Measurements from ENCODE around the gene CLEC4D.
"Not testable (repeated sequence)": the region's sequence is repeated elsewhere in the genome, so short reads cannot be mapped to it uniquely, and the experiment has no call there.

CLEC4D gene

DNA sequence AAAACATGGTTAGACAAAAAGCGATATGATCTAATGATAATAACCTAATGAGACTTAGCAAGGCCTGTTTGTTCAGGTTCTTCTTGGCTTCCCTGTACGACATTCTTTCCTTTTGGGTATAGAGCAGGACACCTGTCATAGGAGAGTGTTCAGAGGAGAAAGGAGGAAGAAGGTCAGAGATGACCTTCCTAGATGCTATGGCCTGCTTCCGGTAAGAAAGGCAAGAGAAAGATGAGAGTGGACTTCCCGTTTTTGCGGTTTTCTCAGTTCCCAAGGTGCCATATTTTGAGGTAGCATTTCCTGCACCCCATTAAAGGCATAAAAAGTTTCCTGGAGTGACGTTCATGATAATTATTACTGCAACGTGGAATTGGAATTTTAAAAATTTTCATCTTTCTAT lies 18.7 kb downstream of the CLEC4D start:
- no peak for DNase-seq (ENCODE audit: low read depth, low spot score)

DNA sequence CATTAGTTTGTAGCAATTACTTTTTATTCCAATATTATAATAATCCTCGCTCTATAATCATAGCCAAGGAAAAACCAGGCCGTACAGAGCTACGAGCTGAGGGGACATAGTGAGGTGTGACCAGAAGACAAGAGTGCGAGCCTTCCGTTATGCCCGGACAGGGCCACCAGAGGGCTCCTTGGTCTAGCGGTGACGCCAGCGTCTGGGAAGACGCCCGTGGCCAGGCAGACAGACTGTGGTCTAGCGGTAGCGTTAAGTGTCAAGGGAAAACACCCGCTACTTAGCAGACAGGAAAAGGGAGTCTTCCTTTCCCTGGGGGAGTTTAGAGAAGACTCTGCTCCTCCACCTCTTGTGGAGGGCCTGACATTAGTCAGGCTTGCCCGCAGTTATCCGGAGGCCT lies 24.5 kb downstream of the CLEC4D start:
- DNase-seq (ENCODE audit: low read depth, low spot score): not testable (repeated sequence)

DNA sequence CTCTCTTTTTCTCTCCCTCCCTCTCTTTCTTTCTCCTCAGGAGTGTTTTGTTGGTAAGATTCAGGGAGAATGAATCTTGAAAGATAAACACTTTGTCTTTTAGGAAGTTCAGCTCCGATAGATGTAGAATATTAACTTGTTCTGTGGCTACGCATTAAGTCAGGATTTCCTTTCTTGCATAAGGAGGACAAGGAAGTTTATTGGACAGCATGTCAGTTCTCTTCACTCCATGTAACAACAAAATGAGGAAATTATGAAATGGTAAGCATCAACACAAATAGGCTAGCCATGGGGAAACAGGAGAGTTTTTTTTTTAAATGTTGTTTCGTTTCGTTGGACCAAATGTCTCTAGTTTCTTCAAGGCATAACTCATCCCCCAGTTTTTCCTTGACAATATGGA lies 27.5 kb downstream of the CLEC4D start, which contains the start of gene CLEC4E:
CLEC4E (minus strand) TSS at position 75 of the 400 bp plus-strand sequence. CDS start 108 bp downstream, outside the sequence.
- not testable (repeated sequence) for DNase-seq (ENCODE audit: low read depth, low spot score)

DNA sequence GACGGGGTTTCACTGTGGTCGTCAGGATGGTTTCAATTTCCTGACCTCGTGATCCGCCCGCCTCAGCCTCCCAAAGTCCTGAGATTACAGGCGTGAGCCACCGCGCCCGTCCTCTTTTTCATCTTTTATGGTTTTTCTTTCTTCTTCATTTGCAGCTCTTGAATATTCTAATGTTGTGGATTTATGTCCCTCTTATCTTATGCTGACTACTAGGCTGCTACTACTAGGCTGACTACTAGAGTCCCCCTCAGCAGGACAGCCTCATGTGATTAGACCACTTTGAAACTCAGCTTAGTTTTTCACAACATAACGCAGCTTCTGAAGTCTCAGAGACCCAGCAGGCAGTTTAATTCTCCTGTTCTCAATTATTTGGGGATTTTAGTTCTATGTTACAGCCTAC lies 28.3 kb downstream of the CLEC4D start:
- DNase-seq (ENCODE audit: low read depth, low spot score): no peak

DNA sequence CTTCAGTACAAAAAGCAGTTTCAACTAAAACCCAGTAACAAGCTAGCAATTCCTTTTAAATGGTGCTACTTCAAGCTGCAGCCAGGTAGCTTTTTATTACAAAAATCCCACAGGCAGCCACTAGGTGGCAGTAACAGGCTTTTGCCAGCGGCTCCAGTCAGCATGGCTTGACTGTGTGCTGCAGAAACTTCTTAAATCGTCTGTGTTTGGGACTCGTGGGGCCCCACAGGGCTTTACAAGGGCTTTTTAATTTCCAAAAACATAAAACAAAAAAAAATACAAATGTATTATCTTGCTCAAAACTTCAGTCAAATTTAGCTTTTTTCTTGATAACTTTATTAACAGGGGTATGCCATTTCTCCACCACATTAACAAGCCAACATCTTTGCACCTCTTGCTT lies 31.0 kb downstream of the CLEC4D start:
- peak; percentile 18 for DNase-seq (ENCODE audit: low read depth, low spot score)

DNA sequence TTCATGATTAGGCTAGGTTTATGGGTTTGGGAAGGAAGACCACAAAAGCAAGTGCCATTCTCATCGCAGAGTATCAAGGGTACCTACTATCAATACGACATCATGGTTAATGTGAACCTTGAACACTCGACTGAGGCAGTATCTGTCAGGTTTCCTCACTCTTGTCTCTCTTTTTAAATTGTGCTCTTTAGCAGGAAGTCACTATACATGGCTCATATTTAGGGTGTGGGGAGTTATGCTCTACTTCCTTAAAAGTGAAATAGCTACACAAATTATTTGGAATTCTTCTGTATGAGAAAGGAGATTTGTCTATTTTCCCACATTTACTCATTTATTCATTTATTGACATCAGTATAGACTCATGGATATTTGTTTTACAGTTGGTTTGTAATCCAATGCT lies 33.3 kb downstream of the CLEC4D start:
- DNase-seq (ENCODE audit: low read depth, low spot score): no peak

DNA sequence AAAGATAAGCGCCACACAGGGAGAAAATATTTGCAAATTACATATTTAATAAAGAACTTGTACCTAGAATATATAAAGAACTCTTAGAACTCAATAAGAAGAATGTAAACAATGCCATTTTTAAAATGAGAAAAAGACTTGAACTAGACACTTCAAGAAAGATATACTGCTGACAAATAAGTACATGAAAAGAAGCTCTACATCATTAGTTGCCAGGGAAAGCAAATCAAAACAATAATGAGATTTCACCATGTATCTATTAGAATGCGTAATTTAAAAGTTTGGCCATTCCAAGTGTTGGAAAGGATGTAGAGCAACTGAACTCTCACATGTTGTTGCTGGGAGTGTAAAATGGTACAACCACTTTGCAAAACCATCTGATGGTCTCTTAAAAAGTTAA lies 34.3 kb downstream of the CLEC4D start:
- DNase-seq (ENCODE audit: low read depth, low spot score): no peak

DNA sequence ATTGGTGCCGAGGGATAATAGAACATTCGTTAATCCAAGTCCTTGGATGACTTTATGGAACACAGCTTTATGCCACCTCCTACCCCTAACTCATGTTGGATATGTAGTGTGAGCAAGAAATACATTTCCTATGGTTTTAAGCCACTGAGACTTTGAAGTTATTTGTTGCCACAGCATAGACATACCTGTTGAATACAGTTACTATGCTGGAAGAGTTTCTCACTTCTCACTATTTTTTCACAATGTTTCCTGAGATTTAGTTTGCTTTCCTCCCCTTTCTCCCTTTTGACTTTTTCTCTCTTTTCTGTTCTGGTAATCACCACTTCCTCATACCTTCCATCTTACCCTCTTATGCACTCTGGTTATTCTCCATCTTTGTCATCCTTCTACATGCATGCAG lies 34.9 kb downstream of the CLEC4D start:
- DNase-seq (ENCODE audit: low read depth, low spot score): no peak

DNA sequence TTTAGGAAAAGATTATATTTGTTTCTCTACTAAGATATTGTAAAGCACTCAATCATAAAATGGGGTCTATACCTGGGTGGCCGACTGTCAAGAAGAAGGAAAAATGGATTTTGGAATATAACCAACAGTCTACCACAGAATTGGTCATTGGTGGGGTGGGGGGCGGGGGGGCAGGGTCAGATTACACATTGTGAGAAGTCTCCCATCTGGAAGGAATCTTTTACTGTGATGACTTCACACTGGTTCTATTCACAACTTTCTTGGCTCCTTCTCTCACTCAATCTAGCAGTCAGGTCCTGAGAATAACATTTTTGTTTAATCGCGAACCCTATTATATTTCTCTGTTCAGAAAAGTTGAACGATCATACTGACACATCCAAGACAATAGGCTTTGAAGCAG lies 36.1 kb downstream of the CLEC4D start:
- no peak for DNase-seq (ENCODE audit: low read depth, low spot score)

DNA sequence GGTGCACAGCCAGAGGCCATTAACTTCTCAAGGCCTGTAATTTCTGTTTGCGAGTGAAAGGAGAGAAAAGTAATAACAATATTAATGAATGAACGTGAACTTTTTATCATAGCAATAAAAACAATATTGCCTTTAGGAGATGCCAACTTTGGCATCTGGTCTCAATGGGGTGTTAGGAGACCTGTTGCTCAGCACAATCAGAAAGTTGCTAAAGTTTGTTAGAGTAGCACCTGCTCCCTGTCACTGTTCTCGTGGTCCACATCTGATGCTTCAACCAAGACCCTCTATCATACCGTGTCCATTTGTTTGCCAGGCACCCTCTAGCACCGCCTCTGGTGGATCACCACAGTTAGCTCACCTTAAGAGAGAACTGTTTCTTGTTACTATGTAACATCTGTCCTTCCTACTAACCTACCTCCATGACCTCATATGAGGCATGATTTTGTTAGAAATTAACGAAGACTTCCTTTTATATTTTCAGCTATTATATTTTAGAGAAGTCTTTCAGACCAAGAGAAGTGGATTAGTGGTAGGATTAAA lies 39.9 kb downstream of the CLEC4D start:
- DNase-seq (ENCODE audit: low read depth, low spot score): no peak

DNA sequence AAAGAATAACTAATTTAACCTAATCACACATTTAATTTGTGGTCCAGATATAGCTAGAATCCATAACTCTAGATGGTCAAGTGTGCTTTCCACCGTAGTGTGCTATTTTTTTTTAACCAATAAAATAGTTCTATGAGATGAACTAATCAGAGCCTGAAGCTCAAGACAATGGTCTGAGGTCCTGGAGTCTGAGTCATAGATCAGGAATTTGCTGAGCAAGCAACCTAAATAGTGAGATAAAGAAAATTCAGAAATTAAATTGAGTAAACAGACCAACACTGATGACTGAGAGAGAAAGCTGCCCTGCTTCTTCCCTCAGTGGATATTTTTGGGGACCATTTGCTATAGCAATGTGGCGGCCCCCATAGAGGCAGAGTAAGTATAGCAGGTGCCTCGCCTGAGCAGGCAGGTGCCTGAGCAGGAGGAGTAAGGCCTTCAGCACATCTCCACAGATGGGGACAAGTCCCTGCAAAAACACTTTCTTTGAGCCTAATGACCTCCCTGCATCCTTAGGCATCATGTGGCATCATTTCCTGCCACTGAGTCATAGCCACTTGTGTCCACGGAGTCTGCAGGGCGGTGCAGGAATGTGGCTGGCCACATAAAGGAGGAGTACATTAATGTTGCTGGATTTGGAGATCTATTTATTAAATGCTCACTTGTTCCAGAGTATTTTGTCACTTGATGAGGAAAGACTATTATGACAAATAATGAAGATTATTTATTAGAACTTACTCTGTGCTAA lies 41.3 kb downstream of the CLEC4D start:
- no peak for DNase-seq (ENCODE audit: low read depth, low spot score)

DNA sequence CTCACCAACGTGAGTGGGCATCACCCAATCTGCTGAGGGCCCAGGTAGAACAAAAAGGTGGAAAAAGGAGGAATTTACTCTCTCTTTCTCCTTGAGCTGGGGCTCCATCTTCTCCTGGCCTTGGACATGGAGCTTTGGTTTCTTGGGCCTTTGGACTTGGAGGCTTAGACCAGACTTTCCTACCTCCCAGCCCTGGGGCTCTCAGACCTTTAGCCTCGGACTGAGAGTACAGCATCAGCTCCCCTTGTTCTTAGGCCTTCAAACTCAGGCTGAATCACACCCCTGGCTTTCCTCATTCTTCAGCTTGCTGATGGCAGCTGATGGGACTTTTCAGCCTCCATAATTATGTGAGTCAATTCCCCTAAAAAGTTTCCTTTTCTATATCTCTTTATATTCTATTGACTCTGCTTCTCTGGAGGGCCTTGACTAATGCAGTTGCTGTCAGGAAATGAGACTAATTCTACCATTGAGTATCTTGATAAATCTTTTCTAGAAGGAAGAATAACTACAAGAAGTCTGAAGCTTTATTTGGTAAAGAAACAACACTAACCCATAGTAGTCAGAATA lies 43.3 kb downstream of the CLEC4D start:
- DNase-seq (ENCODE audit: low read depth, low spot score): no peak

DNA sequence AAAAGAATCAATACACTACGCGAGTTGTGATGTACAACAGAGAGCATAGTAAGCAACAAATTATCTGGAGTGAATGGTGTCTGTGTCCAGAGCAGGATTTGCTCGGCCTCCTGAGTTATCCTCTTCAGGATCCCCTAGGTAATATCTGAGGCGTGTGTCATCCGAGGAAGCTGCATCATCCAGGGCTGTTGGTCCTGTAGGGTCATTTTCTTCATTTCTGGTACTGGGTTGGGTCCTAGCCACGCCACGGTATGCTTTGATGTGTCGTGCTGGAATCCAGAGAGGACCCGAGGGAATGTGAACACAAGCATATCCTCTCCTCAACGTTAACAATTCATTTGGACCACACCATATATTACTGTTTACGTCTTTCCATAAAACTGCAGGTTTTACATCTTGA lies 46.4 kb downstream of the CLEC4D start:
- DNase-seq (ENCODE audit: low read depth, low spot score): no peak

DNA sequence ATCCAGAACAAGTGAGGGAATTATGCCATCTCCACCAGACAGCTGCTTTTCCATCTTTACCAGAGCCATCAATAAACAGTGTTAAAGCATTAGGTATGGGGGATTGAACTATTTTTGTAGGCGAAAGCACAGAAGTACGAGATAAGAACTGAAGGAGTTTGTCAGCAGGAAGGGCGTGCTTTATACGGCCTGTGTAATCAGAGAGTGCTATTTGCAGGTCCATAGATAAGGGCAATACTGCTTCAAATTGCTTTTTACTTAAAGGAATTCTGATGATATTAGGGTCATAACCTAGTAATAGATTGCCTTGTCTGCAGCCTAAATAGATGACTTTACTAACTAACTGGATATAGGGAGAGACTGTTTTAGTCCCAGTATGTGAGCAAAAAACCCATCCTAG lies 47.7 kb downstream of the CLEC4D start:
- no peak for DNase-seq (ENCODE audit: low read depth, low spot score)

DNA sequence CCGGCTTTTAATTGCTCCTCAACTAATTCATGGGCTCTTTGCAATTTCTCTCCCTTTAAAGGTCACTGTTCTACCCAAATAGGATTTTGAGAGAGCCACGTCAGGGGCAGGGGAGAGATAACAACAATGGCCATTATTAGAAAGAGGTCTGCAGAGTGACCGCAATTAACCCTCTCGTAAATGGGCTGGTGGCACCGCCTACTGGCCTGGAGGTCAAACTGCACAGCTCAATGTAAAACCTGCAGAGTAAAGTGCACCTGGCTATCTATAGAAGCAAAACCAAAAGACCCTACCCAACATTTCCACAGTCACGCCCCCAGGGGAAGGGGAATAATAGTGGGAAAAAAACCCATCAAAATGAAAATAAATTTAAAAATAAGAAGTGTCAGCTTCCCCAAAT lies 49.0 kb downstream of the CLEC4D start:
- no peak for DNase-seq (ENCODE audit: low read depth, low spot score)

DNA sequence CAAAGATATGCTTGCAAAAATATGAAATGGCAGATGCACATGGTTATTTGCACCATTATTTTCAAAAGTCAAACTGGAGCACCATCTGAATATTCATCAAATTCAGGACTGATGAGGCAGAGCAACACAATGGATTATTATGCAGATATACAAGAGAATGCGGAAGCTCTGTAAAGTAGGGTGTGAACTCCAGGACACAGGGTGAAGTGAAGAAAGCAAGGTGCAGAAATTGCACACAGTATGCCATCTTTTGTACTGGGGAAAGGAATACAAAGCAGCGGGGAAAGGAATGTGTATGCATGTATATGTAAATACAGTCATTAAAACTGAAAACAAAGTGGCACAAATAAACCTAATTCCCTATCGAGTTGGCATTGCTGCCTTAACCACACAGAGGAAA lies 50.1 kb downstream of the CLEC4D start:
- DNase-seq (ENCODE audit: low read depth, low spot score): no peak

DNA sequence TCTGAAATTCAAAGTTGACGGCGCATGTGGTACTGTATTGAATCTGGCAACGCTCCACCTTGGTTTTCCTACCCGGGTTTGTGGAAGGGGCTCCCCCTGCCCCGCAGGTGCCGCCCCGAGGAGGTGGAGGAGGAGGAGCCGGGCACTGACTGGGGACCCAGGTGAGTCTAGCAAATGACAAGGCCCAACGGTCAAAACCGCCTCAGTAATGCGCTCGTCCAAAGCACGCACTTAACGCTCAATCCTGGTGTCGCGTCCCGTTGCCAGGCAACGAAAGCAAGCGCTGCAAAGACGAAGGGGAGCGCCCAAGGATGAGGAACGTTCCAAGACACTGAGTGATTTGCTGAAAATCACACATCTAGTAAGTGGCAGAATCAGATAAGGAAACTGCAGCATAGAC lies 51.4 kb downstream of the CLEC4D start:
- no peak for DNase-seq (ENCODE audit: low read depth, low spot score)

DNA sequence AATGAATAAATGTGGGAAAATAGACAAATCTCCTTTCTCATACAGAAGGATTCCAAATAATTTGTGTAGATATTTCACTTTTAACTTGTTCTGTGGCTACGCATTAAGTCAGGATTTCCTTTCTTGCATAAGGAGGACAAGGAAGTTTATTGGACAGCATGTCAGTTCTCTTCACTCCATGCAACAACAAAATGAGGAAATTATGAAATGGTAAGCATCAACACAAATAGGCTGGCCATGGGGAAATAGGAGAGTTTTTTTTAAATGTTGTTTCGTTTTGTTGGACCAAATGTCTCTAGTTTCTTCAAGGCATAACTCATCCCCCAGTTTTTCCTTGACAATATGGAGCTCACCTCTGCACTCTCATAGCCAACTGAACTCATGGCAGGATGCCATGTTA lies 52.7 kb downstream of the CLEC4D start:
- DNase-seq (ENCODE audit: low read depth, low spot score): not testable (repeated sequence)

DNA sequence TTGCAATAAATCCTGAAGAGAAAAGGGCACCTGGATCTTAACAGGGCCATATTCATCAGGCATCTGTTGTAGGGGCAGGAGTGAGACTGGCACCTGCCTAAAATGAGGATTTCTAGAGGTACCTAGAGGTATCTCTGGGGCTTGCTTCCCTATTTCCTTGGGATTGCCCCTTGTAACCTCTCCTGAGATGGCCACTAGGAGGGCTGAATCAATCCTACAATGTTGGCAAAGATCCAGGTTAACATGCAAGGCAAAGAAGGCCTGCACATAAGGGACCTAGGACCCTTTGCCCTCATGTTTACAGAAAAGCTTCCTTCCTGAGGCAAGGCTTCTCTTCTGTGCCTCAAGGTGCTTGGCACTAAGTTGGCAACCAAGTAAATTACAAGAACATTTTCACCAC lies 53.2 kb downstream of the CLEC4D start:
- DNase-seq (ENCODE audit: low read depth, low spot score): no peak
